Glutamatergic neuron (in vitro differentiated cells): ENCODE data around the gene ANO2. TPM values are rescaled to one million over a fixed set of nuclear protein-coding genes. Genes with fewer than 3 reads are reported as not detected.

Experiments used
- DNase-seq: peaks from one replicate; pipeline ENCODE4 v3.0.0; 2022
- H3K27ac Mint-ChIP-seq: one replicate; pipeline ENCODE4 v1.8.0; 2020; ENCODE audit warnings: mild to moderate bottlenecking, mixed read lengths, inconsistent platforms; ENCODE audit not compliant: unreplicated experiment
- H3K27me3 Mint-ChIP-seq: one replicate; pipeline ENCODE4 v1.8.0; 2020; ENCODE audit warnings: mild to moderate bottlenecking, moderate library complexity, mixed read lengths, inconsistent platforms; ENCODE audit not compliant: unreplicated experiment
- H3K36me3 Mint-ChIP-seq: one replicate; pipeline ENCODE4 v1.8.0; 2020; ENCODE audit warnings: mild to moderate bottlenecking, mixed read lengths, inconsistent platforms; ENCODE audit not compliant: unreplicated experiment
- H3K4me1 Mint-ChIP-seq: one replicate; pipeline ENCODE4 v1.8.0; 2020; ENCODE audit warnings: mild to moderate bottlenecking, low read depth, mixed read lengths, inconsistent platforms; ENCODE audit not compliant: unreplicated experiment
- H3K4me3 Mint-ChIP-seq: one replicate; pipeline ENCODE4 v1.8.0; 2020; ENCODE audit warnings: mild to moderate bottlenecking, mixed read lengths, inconsistent platforms; ENCODE audit not compliant: unreplicated experiment
- H3K9me3 Mint-ChIP-seq: one replicate; pipeline ENCODE4 v1.8.0; 2020; ENCODE audit warnings: mild to moderate bottlenecking, moderate library complexity, mixed read lengths, inconsistent platforms; ENCODE audit not compliant: unreplicated experiment
- total RNA-seq: library from RNA; stranded (reverse); fragmentation: NEBNext Ultra II Directional; extraction: Animal tissue kit (Norgen Biotek cat#: 25700); gene quantifications from one replicate; pipeline ENCODE4 v1.2.1, GENCODE V29; 2021; ENCODE audit not compliant: unreplicated experiment
- TF ChIP-seq, protein P1 (sequence below): fragments of 200-600 bp; sonication (generic); IDR thresholded peaks from one replicate; pipeline ENCODE4 v1.5.0; 2021; ENCODE audit not compliant: partially characterized antibody, unreplicated experiment

The ANO2 gene
- total RNA-seq, 1 donor from 2014 or later: not detected

DNA sequence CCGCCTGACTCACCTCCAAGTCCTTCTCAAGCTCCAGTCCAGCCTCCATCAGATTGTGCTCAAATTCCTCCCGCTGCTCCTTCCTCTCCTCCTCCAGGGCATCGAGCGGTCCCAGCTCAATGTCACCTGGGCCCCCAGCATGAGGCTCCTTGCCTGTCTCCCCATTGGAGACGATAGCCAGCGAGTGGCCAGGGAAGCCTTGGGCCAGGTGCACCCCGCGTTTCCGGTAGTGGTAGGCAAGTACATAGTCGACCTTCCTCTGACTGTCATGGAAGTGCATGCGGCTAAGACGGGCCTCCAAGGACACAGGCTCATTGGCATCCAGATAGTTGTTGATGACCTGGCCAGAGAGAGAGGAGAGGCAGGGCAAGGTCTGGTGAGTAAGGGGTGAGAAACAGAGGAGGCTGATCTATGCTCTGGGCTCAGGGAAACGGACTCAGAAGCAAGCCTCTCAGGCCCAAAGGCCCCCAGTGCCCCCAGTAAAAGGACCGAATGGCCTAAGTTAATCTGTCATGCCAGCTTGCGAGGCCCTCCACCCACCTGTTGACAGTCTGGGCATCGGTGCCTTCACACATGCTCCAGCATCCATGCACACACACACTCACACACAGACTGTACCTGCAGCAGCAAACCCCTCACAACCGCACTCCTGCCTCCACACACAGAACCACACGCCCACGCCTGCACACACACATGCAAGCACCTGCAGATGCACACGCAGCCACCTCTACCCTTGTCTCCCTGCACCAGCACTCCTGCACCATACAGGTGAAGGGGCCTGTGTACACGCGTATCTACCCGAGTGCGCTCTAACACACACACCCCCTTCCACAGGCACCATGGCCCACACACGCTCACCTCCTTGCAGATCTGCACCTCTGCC lies 23.8 kb downstream of the ANO2 start:
- no peaks in the 10 kb centered on the region for H3K4me1 Mint-ChIP-seq
- H3K27ac Mint-ChIP-seq: peak overlapping the region; percentile 38
- H3K36me3 Mint-ChIP-seq: peaks cover under 1% of the 10 kb centered on the region
- peaks cover 5% of the 10 kb centered on the region for H3K27me3 Mint-ChIP-seq
- no peak overlapping the region for H3K4me3 Mint-ChIP-seq
- H3K9me3 Mint-ChIP-seq: peaks cover 13% of the 10 kb centered on the region
- TF ChIP-seq, protein P1, sequence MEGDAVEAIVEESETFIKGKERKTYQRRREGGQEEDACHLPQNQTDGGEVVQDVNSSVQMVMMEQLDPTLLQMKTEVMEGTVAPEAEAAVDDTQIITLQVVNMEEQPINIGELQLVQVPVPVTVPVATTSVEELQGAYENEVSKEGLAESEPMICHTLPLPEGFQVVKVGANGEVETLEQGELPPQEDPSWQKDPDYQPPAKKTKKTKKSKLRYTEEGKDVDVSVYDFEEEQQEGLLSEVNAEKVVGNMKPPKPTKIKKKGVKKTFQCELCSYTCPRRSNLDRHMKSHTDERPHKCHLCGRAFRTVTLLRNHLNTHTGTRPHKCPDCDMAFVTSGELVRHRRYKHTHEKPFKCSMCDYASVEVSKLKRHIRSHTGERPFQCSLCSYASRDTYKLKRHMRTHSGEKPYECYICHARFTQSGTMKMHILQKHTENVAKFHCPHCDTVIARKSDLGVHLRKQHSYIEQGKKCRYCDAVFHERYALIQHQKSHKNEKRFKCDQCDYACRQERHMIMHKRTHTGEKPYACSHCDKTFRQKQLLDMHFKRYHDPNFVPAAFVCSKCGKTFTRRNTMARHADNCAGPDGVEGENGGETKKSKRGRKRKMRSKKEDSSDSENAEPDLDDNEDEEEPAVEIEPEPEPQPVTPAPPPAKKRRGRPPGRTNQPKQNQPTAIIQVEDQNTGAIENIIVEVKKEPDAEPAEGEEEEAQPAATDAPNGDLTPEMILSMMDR: no peak
- DNase-seq: no peak

DNA sequence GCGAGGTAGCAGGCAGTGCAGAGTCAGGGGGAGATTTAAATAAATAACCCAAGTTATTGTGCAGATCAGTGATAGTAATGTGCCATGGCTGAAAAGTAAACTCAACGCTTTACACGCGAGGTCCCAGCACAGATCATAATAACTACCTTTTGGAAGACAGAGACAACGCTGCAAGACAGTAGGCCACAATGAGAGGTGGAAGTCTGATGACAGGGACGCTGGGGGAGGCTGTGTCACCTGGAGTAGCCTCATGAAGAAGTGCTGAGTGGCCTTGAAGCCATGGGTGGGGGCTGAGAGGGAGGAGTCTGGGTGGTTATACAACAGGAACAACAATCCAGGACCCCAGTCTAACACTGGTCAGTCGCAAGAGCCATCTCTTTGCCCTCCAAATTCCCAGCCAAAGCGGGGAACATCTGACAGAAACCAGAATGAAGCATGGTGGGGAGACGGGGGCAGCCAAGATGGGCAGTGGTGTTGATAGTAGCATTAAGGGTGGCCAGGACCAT lies 28.2 kb downstream of the ANO2 start:
- Mint-ChIP-seq H3K36me3 (no peaks in the 10 kb centered on the region), H3K4me3 (no peak overlapping the region), H3K9me3 (peaks cover 6% of the 10 kb centered on the region), H3K27me3 (peaks cover 7% of the 10 kb centered on the region), H3K4me1 (no peaks in the 10 kb centered on the region), H3K27ac (no peak overlapping the region)
- no peak for DNase-seq
- TF ChIP-seq, protein P1: no peak

DNA sequence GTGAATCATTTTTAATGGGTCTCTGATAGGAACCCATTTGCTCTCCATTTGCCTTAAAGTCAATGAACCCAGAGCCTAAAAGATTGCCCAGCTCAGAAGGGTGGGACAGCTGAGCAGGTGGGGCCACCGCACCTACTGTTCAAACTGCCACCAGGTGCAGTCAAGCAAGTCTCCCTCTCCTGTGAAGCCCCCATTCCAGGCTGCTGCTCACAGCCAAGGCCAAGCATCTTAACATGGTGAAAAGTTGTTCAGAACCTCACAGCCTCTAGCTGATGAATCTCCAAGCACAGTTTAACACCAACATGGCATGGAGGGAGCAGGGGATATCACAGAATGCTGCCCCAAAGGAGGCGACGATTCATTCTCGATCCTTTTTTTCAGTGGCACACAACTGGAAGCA lies 29.5 kb downstream of the ANO2 start:
- Mint-ChIP-seq H3K4me3 (no peak overlapping the region), H3K27ac (no peak overlapping the region)
- no peak for DNase-seq

DNA sequence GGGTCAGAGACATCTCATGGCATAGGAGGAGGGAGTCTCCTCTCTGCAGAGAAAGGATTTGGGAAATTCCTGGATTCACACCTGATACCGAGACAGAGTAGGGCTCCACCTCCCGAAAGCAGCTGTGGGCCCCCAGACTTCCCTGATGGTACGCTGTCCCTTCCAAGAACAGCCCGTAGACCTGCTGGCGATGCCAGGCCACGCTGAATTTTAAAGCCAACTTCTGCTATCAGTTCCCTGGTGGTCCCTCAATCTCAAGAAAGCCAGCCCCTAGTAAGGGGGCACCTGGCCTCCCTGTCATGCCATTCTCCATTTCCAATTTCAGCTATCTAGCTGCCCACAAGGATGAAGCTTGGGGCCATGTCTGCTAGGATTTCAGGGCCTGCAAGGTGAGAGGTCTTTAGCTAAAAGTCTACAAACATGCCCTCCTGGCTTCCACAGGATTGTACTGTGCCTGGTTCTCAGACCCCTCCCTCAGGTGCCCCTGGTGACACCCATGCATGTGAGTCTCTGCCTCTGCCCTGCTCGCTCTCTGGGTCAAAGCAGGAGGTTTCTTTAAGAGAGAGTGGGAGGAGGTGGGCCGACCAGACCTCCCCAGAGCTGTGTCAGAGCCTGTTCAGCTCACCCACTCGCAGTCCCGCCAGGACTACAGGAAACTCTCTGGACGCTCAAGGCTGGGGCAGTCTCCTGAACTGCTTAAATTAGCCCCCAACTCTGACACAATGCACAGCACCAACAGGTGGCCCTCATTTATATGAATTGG lies 30.5 kb downstream of the ANO2 start:
- Mint-ChIP-seq H3K4me3 (no peak overlapping the region), H3K36me3 (no peaks in the 10 kb centered on the region), H3K27me3 (peaks cover 9% of the 10 kb centered on the region), H3K9me3 (peaks cover 1% of the 10 kb centered on the region), H3K27ac (no peak overlapping the region), H3K4me1 (no peaks in the 10 kb centered on the region)
- no peak for DNase-seq
- TF ChIP-seq, protein P1: no peak

More for the DNA sequence above, 29.5 kb downstream of the ANO2 start:
- peaks cover 3% of the 10 kb centered on the region for H3K9me3 Mint-ChIP-seq
- TF ChIP-seq, protein P1: no peak
- H3K27me3 Mint-ChIP-seq: peaks cover 9% of the 10 kb centered on the region
- H3K36me3 Mint-ChIP-seq: no peaks in the 10 kb centered on the region
- no peaks in the 10 kb centered on the region for H3K4me1 Mint-ChIP-seq
